ENCODE data around the gene ARIH2. TPM values are rescaled to one million over a fixed set of nuclear protein-coding genes. Genes with fewer than 3 reads are reported as not detected.

Gene ARIH2
- total and polyA plus RNA-seq, 9 of the 15 experiments (the other 6 are each of a cell fraction or from before 2014, with no cell fraction given): 27.0 to 120 (median 108) TPM

DNA sequence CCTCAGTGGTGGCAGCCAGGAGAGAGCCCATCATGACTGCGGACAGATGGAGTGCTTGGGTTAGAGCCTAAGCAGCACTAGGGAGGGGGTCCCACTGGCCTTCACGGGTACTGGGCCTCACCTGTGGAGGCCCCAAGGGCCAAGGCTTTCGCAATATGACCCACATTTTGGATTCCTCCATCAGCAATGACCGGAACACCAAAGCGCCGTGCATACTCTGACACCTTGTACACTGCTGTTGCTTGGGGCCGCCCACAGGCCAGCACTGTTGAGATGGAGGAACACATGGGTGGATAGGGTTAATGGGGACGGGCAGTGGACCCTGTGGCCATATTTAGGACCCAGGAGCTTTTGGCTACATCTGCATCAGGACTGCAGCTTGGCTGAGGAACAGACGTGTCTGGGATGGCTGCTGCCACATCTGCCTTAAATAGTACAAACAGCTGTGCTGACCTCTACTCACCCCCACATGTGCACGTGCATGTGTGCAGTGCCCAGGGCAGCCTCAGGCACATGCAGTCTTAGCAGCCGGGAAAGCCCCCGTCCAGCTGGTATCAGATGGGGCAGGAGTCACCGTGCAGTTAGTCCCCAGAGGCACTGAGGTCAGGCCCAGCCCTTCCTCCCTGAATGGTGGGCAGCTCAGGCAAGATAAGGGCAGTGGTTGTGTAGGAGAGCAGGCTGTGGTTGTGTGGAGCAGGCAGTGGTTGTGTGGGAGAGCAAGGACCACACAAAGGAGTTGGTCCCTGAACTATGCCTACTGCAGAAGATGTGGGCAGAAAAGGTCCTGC, 106.6 kb downstream of the ARIH2 start (continued):
- TF ChIP-seq CBFA2T2 (conservative IDR thresholded peaks at IDR 0.05) (0 out of 2 replicates have a peak, but pooled peaks have one; percentile 24), NBN (IDR thresholded peaks at IDR 0.05; ENCODE audit: low read depth) (no peak), POLR2B (IDR thresholded peaks at IDR 0.05; ENCODE audit: low read depth, partially characterized antibody) (peak; percentile 64), TSC22D4 (tag; IDR thresholded peaks at IDR 0.05) (no peak), MXI1 (IDR thresholded peaks at IDR 0.05; ENCODE audit: low read depth, low read length) (no peak), E2F3 (CRISPR knock-in tag; IDR thresholded peaks at IDR 0.05) (no peak), RFX1 (IDR thresholded peaks at IDR 0.05) (no peak), POLR2G (IDR thresholded peaks at IDR 0.05; ENCODE audit: low read depth, low read length) (peak; percentile 70; the same call in 1 of the 2 replicates), ADNP (tag; IDR thresholded peaks at IDR 0.05) (no peak)
- TF ChIP-seq, protein P1, sequence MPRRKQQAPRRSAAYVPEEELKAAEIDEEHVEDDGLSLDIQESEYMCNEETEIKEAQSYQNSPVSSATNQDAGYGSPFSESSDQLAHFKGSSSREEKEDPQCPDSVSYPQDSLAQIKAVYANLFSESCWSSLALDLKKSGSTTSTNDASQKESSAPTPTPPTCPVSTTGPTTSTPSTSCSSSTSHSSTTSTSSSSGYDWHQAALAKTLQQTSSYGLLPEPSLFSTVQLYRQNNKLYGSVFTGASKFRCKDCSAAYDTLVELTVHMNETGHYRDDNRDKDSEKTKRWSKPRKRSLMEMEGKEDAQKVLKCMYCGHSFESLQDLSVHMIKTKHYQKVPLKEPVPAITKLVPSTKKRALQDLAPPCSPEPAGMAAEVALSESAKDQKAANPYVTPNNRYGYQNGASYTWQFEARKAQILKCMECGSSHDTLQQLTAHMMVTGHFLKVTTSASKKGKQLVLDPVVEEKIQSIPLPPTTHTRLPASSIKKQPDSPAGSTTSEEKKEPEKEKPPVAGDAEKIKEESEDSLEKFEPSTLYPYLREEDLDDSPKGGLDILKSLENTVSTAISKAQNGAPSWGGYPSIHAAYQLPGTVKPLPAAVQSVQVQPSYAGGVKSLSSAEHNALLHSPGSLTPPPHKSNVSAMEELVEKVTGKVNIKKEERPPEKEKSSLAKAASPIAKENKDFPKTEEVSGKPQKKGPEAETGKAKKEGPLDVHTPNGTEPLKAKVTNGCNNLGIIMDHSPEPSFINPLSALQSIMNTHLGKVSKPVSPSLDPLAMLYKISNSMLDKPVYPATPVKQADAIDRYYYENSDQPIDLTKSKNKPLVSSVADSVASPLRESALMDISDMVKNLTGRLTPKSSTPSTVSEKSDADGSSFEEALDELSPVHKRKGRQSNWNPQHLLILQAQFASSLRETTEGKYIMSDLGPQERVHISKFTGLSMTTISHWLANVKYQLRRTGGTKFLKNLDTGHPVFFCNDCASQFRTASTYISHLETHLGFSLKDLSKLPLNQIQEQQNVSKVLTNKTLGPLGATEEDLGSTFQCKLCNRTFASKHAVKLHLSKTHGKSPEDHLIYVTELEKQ (CRISPR knock-in tag; IDR thresholded peaks at IDR 0.05): no peak
